HG02763 (cell line): ENCODE data around the gene ACTL6B.

Source experiments
- ATAC-seq: cut with Tn5 transposase; IDR thresholded peaks from one replicate; pipeline ENCODE4 v1.9.1; 2021; ENCODE audit warnings: mild to moderate bottlenecking, moderate library complexity; ENCODE audit not compliant: unreplicated experiment

The ACTL6B gene

GRCh38 chr7:100603726-100604027, 52.6 kb downstream of the ACTL6B start:
- no peak for ATAC-seq

GRCh38 chr7:100602889-100603725, 53.1 kb downstream of the ACTL6B start:
- ATAC-seq, result no peak

- no peak for ATAC-seq
These were observed 55.6 kb downstream of the ACTL6B start for GRCh38 chr7:100600730-100601038.

- ATAC-seq, result no peak
These were observed 56.1 kb downstream of the ACTL6B start for GRCh38 chr7:100599911-100600729.

GRCh38 chr7:100598425-100598824, 57.8 kb downstream of the ACTL6B start:
- ATAC-seq, result no peak

GRCh38 chr7:100595188-100595587, 61.1 kb downstream of the ACTL6B start:
- no peak for ATAC-seq
